Endodermal cell (in vitro differentiated cells): ENCODE data around the gene CHORDC1. TPM values are rescaled to one million over a fixed set of nuclear protein-coding genes. Genes with fewer than 3 reads are reported as not detected.

Experiments
- DNase-seq: peaks from one replicate; pipeline ENCODE4 v3.0.0-alpha.2; 2017
- H3K27ac ChIP-seq: 2 replicates; pipeline ENCODE4 v1.5.1; 2013; ENCODE audit warnings: mild to moderate bottlenecking, low read depth, low read length, moderate library complexity
- H3K27me3 ChIP-seq: 2 replicates; pipeline ENCODE4 v1.6.1; 2013; ENCODE audit warnings: mild to moderate bottlenecking, low read length, moderate library complexity; ENCODE audit not compliant: insufficient read depth, control insufficient read depth, poor library complexity, severe bottlenecking
- H3K36me3 ChIP-seq: 2 replicates; pipeline ENCODE4 v1.7.0; 2013; ENCODE audit warnings: mild to moderate bottlenecking, low read length, moderate library complexity; ENCODE audit not compliant: control insufficient read depth, insufficient read depth
- H3K4me1 ChIP-seq: one replicate; pipeline ENCODE4 v1.7.0; 2013; ENCODE audit warnings: low read length; ENCODE audit not compliant: control insufficient read depth, insufficient read depth
- H3K4me3 ChIP-seq: 2 replicates; pipeline ENCODE4 v1.5.1; 2013; ENCODE audit warnings: mild to moderate bottlenecking, low read length, moderate library complexity
- H3K9ac ChIP-seq: 2 replicates; pipeline ENCODE4 v1.6.1; 2013; ENCODE audit warnings: mild to moderate bottlenecking, low read length, moderate library complexity; ENCODE audit not compliant: poor library complexity, severe bottlenecking; ENCODE audit errors: extremely low read depth
- H3K9me3 ChIP-seq: 2 replicates; pipeline ENCODE4 v1.6.1; 2013; ENCODE audit warnings: mild to moderate bottlenecking, low read length, moderate library complexity; ENCODE audit not compliant: control insufficient read depth
- H3K27ac Mint-ChIP-seq: 2 replicates; pipeline ENCODE4 v1.8.0; 2020; ENCODE audit warnings: mixed read lengths
- H3K27me3 Mint-ChIP-seq: 2 replicates; pipeline ENCODE4 v1.8.0; 2021; ENCODE audit warnings: mild to moderate bottlenecking, mixed read lengths; ENCODE audit not compliant: insufficient read depth
- H3K36me3 Mint-ChIP-seq: 2 replicates; pipeline ENCODE4 v1.8.0; 2020; ENCODE audit warnings: low read depth, mixed read lengths
- H3K4me1 Mint-ChIP-seq: 2 replicates; pipeline ENCODE4 v1.8.0; 2020; ENCODE audit warnings: mixed read lengths
- H3K4me3 Mint-ChIP-seq: 2 replicates; pipeline ENCODE4 v1.8.0; 2020; ENCODE audit warnings: mild to moderate bottlenecking, moderate library complexity, mixed read lengths
- H3K9me3 Mint-ChIP-seq: 2 replicates; pipeline ENCODE4 v1.8.0; 2020; ENCODE audit warnings: mild to moderate bottlenecking, mixed read lengths
- CTCF ChIP-seq: fragments of 200-600 bp; sonication (generic); conservative IDR thresholded peaks from 2 replicates; pipeline ENCODE4 v1.5.0; 2021; ENCODE audit warnings: antibody characterized with exemption, mild to moderate bottlenecking
- WGBS, 2 experiments: methylation state at CpG; one replicate each; pipeline versions ENCODE4 v1.1.5 to v1.1.7; 2013; ENCODE audit warnings: missing lambda C conversion rate in 2 of 2, mixed read lengths in 1 of 2; ENCODE audit not compliant: insufficient coverage in 1 of 2, insufficient read length in 1 of 2; 5-methylcytosine and 5-hydroxymethylcytosine counted together
- total RNA-seq, 2 donors: library from RNA; stranded (reverse); fragmentation: NEBNext Ultra II Directional in 1 of 2; extraction: Animal tissue kit (Norgen Biotek cat#: 25700) in 1 of 2; gene quantifications; 2 replicates in 1 of 2; 3 replicates in 1 of 2; pipeline ENCODE4 v1.2.1, GENCODE V29; 2021

CHORDC1 gene
- total RNA-seq, 2 donors from 2014 or later: 54.6 to 56.9 TPM

DNA sequence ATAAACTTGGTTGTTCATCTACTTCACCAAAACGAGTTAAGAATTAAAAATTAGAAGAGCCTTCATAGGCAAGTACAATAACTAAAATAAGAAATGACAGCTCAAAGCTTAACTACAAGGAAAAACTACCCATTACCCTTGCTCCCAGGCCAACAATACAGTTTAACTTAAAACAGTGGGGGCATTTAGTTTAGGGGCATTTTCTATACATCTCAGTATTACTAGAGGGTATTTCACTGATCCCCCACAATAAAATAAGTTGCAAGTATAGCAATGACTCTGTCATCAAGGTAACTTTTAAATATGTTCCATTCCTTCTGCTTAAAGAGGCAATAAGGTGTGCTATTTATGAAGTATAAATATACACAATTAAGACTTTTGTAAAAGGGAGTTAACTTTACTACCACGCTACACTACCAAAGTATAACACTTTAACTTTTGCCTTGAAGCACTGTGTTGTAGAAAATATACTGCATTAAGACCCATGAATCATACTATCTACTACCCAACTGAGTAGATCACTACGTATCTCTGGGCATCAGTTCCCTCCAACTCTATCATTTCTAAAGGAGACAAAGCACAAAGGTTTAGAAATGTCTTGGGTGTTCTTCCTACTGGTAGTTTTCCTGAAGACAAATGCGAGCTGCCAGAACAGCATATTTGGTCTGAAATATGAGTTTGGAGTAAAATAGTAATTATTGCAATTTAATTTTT lies 29.8 kb downstream of the CHORDC1 start:
- H3K27me3 ChIP-seq: no peaks in the 10 kb centered on the region
- H3K4me1 ChIP-seq: no peaks in the 10 kb centered on the region
- no peak overlapping the region for H3K9ac ChIP-seq
- Mint-ChIP-seq H3K27ac (no peak overlapping the region), H3K4me1 (no peaks in the 10 kb centered on the region), H3K36me3 (peaks cover 3% of the 10 kb centered on the region), H3K27me3 (no peaks in the 10 kb centered on the region), H3K4me3 (no peak overlapping the region), H3K9me3 (no peaks in the 10 kb centered on the region)
- no peak for TF ChIP-seq CTCF
- WGBS, 2 experiments: 86 to 100% methylated on average over 1 to 3 of the region's 4 CpGs
- no peak overlapping the region for H3K4me3 ChIP-seq
- no peak overlapping the region for H3K27ac ChIP-seq
- no peaks in the 10 kb centered on the region for H3K9me3 ChIP-seq
- no peak for DNase-seq
- peaks cover 36% of the 10 kb centered on the region for H3K36me3 ChIP-seq

DNA sequence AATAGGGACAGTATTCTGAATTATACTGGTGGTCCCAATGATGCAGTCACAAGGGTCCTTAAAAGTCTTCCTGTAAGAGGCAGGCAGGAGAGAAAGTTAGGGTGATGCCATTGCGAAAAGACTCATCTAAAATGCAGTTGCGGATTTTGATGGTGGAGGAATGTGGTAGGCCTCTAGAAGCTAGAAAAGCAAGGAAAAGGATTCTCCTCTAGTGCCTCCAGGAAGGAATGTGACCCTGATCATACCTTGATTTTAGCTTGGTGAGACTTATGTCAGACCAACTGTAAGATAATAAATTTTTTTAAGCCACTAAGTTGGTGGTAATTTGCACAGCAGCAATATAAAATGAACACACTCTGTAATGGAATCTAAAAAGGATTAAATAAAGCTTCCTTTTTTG lies 33.8 kb downstream of the CHORDC1 start:
- Histone ChIP-seq H3K27ac (no peak overlapping the region), H3K36me3 (peaks cover 25% of the 10 kb centered on the region), H3K4me3 (no peak overlapping the region), H3K27me3 (no peaks in the 10 kb centered on the region), H3K9me3 (no peaks in the 10 kb centered on the region), H3K9ac (no peak overlapping the region), H3K4me1 (no peaks in the 10 kb centered on the region)
- WGBS, 2 experiments: 88 to 96% methylated on average over 1 to 2 of the region's 2 CpGs
- Mint-ChIP-seq H3K9me3 (peaks cover 2% of the 10 kb centered on the region), H3K27ac (no peak overlapping the region), H3K4me1 (no peaks in the 10 kb centered on the region), H3K4me3 (no peak overlapping the region), H3K27me3 (no peaks in the 10 kb centered on the region), H3K36me3 (peaks cover 6% of the 10 kb centered on the region)
- no peak for DNase-seq
- TF ChIP-seq CTCF: no peak

GRCh38 chr11:90187839-90188238 lies 35.0 kb downstream of the CHORDC1 start:
- peaks cover 15% of the 10 kb centered on the region for H3K36me3 ChIP-seq
- H3K27ac Mint-ChIP-seq: no peak overlapping the region
- no peak for TF ChIP-seq CTCF
- no peak overlapping the region for H3K27ac ChIP-seq
- no peaks in the 10 kb centered on the region for H3K27me3 ChIP-seq
- H3K27me3 Mint-ChIP-seq: no peaks in the 10 kb centered on the region
- no peaks in the 10 kb centered on the region for H3K9me3 ChIP-seq
- no peak for DNase-seq
- no peaks in the 10 kb centered on the region for H3K4me1 ChIP-seq
- no peak overlapping the region for H3K4me3 ChIP-seq
- no peak overlapping the region for H3K9ac ChIP-seq
- peaks cover 6% of the 10 kb centered on the region for H3K36me3 Mint-ChIP-seq
- 86 to 89% methylated on average over 3 of the region's 3 CpGs for WGBS, 2 experiments
- peaks cover 2% of the 10 kb centered on the region for H3K9me3 Mint-ChIP-seq
- no peaks in the 10 kb centered on the region for H3K4me1 Mint-ChIP-seq
- no peak overlapping the region for H3K4me3 Mint-ChIP-seq
